HG03342 (cell line): ENCODE results near the gene TBL1XR1.
"Not testable (repeated sequence)": the region's sequence is repeated elsewhere in the genome, so short reads cannot be mapped to it uniquely, and the experiment has no call there.

Experiments used
- ATAC-seq: cut with Tn5 transposase; IDR thresholded peaks from one replicate; pipeline ENCODE4 v1.9.1; 2021; ENCODE audit warnings: mild to moderate bottlenecking, moderate library complexity; ENCODE audit not compliant: unreplicated experiment

TBL1XR1 gene

GRCh38 chr3:177185035-177185574, 12.2 kb downstream of the TBL1XR1 start:
- ATAC-seq = peak; percentile 22

- peak; percentile 92 for ATAC-seq
These were observed 12.7 kb downstream of the TBL1XR1 start for GRCh38 chr3:177184602-177185001.

- no peak for ATAC-seq
These were observed 14.9 kb downstream of the TBL1XR1 start for GRCh38 chr3:177182352-177182751.

- no peak for ATAC-seq
These were observed 15.9 kb downstream of the TBL1XR1 start for GRCh38 chr3:177181418-177181817.

- no peak for ATAC-seq
These were observed 16.8 kb downstream of the TBL1XR1 start for GRCh38 chr3:177180506-177180905.

- ATAC-seq = no peak
These were observed 17.8 kb downstream of the TBL1XR1 start for GRCh38 chr3:177179281-177180067.

GRCh38 chr3:177177749-177178221, 19.5 kb downstream of the TBL1XR1 start:
- no peak for ATAC-seq

GRCh38 chr3:177174607-177175170, 22.6 kb downstream of the TBL1XR1 start:
- ATAC-seq = no peak

GRCh38 chr3:177169936-177170722, 27.2 kb downstream of the TBL1XR1 start:
- ATAC-seq = no peak

GRCh38 chr3:177168431-177168830, 28.9 kb downstream of the TBL1XR1 start:
- ATAC-seq = no peak

- no peak for ATAC-seq
These were observed 34.5 kb downstream of the TBL1XR1 start for GRCh38 chr3:177162742-177163141.

GRCh38 chr3:177161603-177162002, 35.7 kb downstream of the TBL1XR1 start:
- ATAC-seq = not testable (repeated sequence)

GRCh38 chr3:177158461-177158860, 38.8 kb downstream of the TBL1XR1 start:
- no peak for ATAC-seq

GRCh38 chr3:177157492-177157891, 39.8 kb downstream of the TBL1XR1 start:
- no peak for ATAC-seq

GRCh38 chr3:177154733-177155132, 42.5 kb downstream of the TBL1XR1 start:
- ATAC-seq = no peak

GRCh38 chr3:177150970-177151627, 46.2 kb downstream of the TBL1XR1 start:
- peak; percentile 67 for ATAC-seq

GRCh38 chr3:177150218-177150916, 46.9 kb downstream of the TBL1XR1 start:
- ATAC-seq = no peak

- no peak for ATAC-seq
These were observed 48.2 kb downstream of the TBL1XR1 start for GRCh38 chr3:177149106-177149505.

GRCh38 chr3:177147790-177148189, 49.5 kb downstream of the TBL1XR1 start:
- ATAC-seq = no peak

- ATAC-seq = no peak
These were observed 50.6 kb downstream of the TBL1XR1 start for GRCh38 chr3:177146646-177147045.
